RKO (cell line): ENCODE results near the gene NTN1.

Source experiments
- DNase-seq: peaks from one replicate; pipeline ENCODE4 v3.0.0-alpha.2; 2016; ENCODE audit warnings: low spot score

NTN1 gene

GRCh38 chr17:9218064-9218635 is 196.8 kb downstream of the NTN1 start:
- DNase-seq, result no peak

GRCh38 chr17:9218911-9219310 is 197.6 kb downstream of the NTN1 start:
- DNase-seq, result no peak

GRCh38 chr17:9219631-9220397 is 198.5 kb downstream of the NTN1 start:
- DNase-seq, result no peak

- DNase-seq, result no peak
Measured at GRCh38 chr17:9220398-9221146, 199.3 kb downstream of the NTN1 start.

GRCh38 chr17:9221147-9221921 is 200.0 kb downstream of the NTN1 start:
- no peak for DNase-seq

- DNase-seq, result no peak
Measured at GRCh38 chr17:9221922-9222180, 200.5 kb downstream of the NTN1 start.

- no peak for DNase-seq
Measured at GRCh38 chr17:9223531-9223930, 202.2 kb downstream of the NTN1 start.

- no peak for DNase-seq
Measured at GRCh38 chr17:9224485-9224884, 203.2 kb downstream of the NTN1 start.

GRCh38 chr17:9225305-9226101 is 204.2 kb downstream of the NTN1 start:
- DNase-seq, result no peak

- DNase-seq, result no peak
Measured at GRCh38 chr17:9226130-9226793, 205.0 kb downstream of the NTN1 start.

GRCh38 chr17:9226794-9227135 is 205.5 kb downstream of the NTN1 start:
- no peak for DNase-seq

GRCh38 chr17:9227819-9228407 is 206.6 kb downstream of the NTN1 start:
- DNase-seq, result no peak

GRCh38 chr17:9228408-9229159 is 207.3 kb downstream of the NTN1 start:
- peak; percentile 18 for DNase-seq

- DNase-seq, result no peak
Measured at GRCh38 chr17:9229160-9229825, 208.0 kb downstream of the NTN1 start.

- DNase-seq, result no peak
Measured at GRCh38 chr17:9229826-9230201, 208.5 kb downstream of the NTN1 start.

- no peak for DNase-seq
Measured at GRCh38 chr17:9230346-9230745, 209.0 kb downstream of the NTN1 start.

- no peak for DNase-seq
Measured at GRCh38 chr17:9230861-9231260, 209.6 kb downstream of the NTN1 start.

- DNase-seq, result no peak
Measured at GRCh38 chr17:9231449-9232154, 210.3 kb downstream of the NTN1 start.

GRCh38 chr17:9232155-9232475 is 210.8 kb downstream of the NTN1 start:
- DNase-seq, result no peak
